HEK293 (cell line): ENCODE measurements around the gene ZBTB1.

Experiments used
- CTCF ChIP-seq: fragments of 450-650 bp; formaldehyde crosslinking; IDR thresholded peaks from 2 replicates; pipeline ENCODE4 v1.5.1; 2016; ENCODE audit warnings: missing biosample characterization, missing genetic modification characterization
- GLI2 ChIP-seq: fragments of 450-650 bp; formaldehyde crosslinking; IDR thresholded peaks from 2 replicates; pipeline ENCODE4; 2017; ENCODE audit warnings: missing biosample characterization, missing genetic modification characterization, low read depth, borderline replicate concordance
- KLF16 ChIP-seq: fragments of 450-650 bp; formaldehyde crosslinking; IDR thresholded peaks from 2 replicates; pipeline ENCODE4 v1.5.1; 2017; ENCODE audit warnings: missing biosample characterization, missing genetic modification characterization
- YY1 ChIP-seq: fragments of 450-650 bp; formaldehyde crosslinking; IDR thresholded peaks from 2 replicates; pipeline ENCODE4 v1.5.1; 2018; ENCODE audit warnings: missing biosample characterization, missing genetic modification characterization
- ZBTB8A ChIP-seq: fragments of 450-650 bp; formaldehyde crosslinking; IDR thresholded peaks from 2 replicates; pipeline ENCODE4 v1.5.1; 2016; ENCODE audit warnings: missing biosample characterization, missing genetic modification characterization
- ZNF140 ChIP-seq: fragments of 450-650 bp; formaldehyde crosslinking; IDR thresholded peaks from 2 replicates; pipeline ENCODE4 v1.5.1; 2016; ENCODE audit warnings: missing biosample characterization, missing genetic modification characterization
- ZNF747 ChIP-seq: fragments of 450-650 bp; formaldehyde crosslinking; IDR thresholded peaks from 2 replicates; pipeline ENCODE4 v1.5.1; 2016; ENCODE audit warnings: missing biosample characterization, missing genetic modification characterization
- ZNF843 ChIP-seq: fragments of 450-650 bp; formaldehyde crosslinking; IDR thresholded peaks from 2 replicates; pipeline ENCODE4 v1.5.1; 2016; ENCODE audit warnings: missing biosample characterization, missing genetic modification characterization
- TF ChIP-seq, protein P1 (sequence below): fragments of 450-650 bp; formaldehyde crosslinking; IDR thresholded peaks from 2 replicates; pipeline ENCODE4 v1.5.1; 2016; ENCODE audit warnings: missing biosample characterization, missing genetic modification characterization

GRCh38 chr14:64541261-64541971 is 36.8 kb downstream of the ZBTB1 start:
- TF ChIP-seq, protein P1, sequence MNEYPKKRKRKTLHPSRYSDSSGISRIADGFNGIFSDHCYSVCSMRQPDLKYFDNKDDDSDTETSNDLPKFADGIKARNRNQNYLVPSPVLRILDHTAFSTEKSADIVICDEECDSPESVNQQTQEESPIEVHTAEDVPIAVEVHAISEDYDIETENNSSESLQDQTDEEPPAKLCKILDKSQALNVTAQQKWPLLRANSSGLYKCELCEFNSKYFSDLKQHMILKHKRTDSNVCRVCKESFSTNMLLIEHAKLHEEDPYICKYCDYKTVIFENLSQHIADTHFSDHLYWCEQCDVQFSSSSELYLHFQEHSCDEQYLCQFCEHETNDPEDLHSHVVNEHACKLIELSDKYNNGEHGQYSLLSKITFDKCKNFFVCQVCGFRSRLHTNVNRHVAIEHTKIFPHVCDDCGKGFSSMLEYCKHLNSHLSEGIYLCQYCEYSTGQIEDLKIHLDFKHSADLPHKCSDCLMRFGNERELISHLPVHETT = no peak
- TF ChIP-seq KLF16 (tag by site-specific recombination) = no peak
- TF ChIP-seq ZNF843 (tag by site-specific recombination) = no peak
- TF ChIP-seq YY1 (tag by site-specific recombination) = no peak
- no peak for TF ChIP-seq CTCF (tag by site-specific recombination)
- no peak for TF ChIP-seq ZBTB8A (tag by site-specific recombination)
- TF ChIP-seq ZNF747 (tag by site-specific recombination) = no peak
- TF ChIP-seq GLI2 (tag by site-specific recombination) = no peak
- TF ChIP-seq ZNF140 = no peak
